Pancreas (tissue), 10 donors: Measurements from ENCODE around the gene RGS17. TPM values are rescaled to one million over a fixed set of nuclear protein-coding genes. Genes with fewer than 3 reads are reported as not detected.

Source experiments
- ATAC-seq, 4 donors: fragments of 200-7000 bp; cut with Tn5 transposase; one replicate each; pipeline versions ENCODE4 v1.8.0 to v1.9.1; 2020; ENCODE audit warnings: mild to moderate bottlenecking in 4 of 4, moderate library complexity in 4 of 4
- DNase-seq, 6 donors: peaks; one replicate each; pipeline ENCODE4 v3.0.0-alpha.2; 2020
- FAIRE-seq: peaks from 2 replicates; lab custom pipeline; 2012; peaks lifted over from hg19 to GRCh38; lab: Jason Lieb, UNC
- H3K27ac ChIP-seq, 4 donors: fragments of 200-600 bp; sonication (generic); 1 replicate in 3 of 4; 2 replicates in 1 of 4; pipeline versions ENCODE4 v1.5.0 to v1.8.0; 2020
- H3K27me3 ChIP-seq, 4 donors: fragments of 200-600 bp; one replicate each; pipeline ENCODE4 v1.8.0; 2021
- H3K36me3 ChIP-seq, 3 donors: fragments of 200-600 bp; sonication (generic) in 1 of 3; one replicate each; pipeline versions ENCODE4 v1.5.0 to v1.8.0; 2020 to 2021
- H3K4me1 ChIP-seq, 3 donors: fragments of 200-600 bp; one replicate each; pipeline ENCODE4 v1.8.0; 2021
- H3K4me3 ChIP-seq, 4 donors: fragments of 200-600 bp; sonication (generic) in 2 of 4; one replicate each; pipeline versions ENCODE4 v1.5.0 to v1.8.0; 2020 to 2021
- H3K9me3 ChIP-seq, 4 donors: fragments of 200-600 bp; one replicate each; pipeline ENCODE4 v1.8.0; 2021
- CTCF ChIP-seq, 4 donors: fragments of 200-600 bp; sonication (generic) in 3 of 4; IDR thresholded peaks; one replicate each; pipeline versions ENCODE4 v1.5.0 to v1.8.0; 2021; ENCODE audit warnings: antibody characterized with exemption in 4 of 4
- WGBS, 2 donors: extraction: QIAGEN DNeasy Blood & Tissue Kit; methylation state at CpG; one replicate each; pipeline ENCODE4 v1.1.7; 2013; 5-methylcytosine and 5-hydroxymethylcytosine counted together
- intact Hi-C, 3 donors: fragments of 100-400 bp; cut with DNase I; formaldehyde crosslinking; loops; one replicate each; pipeline versions ENCODE4 v1.11.1 to v1.14.2; 2022
- polyA plus RNA-seq, 2 donors: library from polyadenylated mRNA; stranded (reverse); fragments of 200-250 nt; gene quantifications; one replicate each; pipeline ENCODE4 v1.2.3, GENCODE V29; 2013
- total RNA-seq, 6 donors: library from RNA; stranded (reverse); fragmentation: NEBNext Ultra II Directional in 4 of 6; extraction: Animal tissue kit (Norgen Biotek cat#: 25700) in 4 of 6; gene quantifications; one replicate each; pipeline versions ENCODE4 v1.2.1 to v1.2.4, GENCODE V29; 2021 to 2023
- donor health status: healthy with polysubstance abuse.
- donor health status: DM: no; HTN: no; CAD: no; lungs with moderate emphysema.
- donor health status: DM: no; HTN: no; CAD: no.
- donor health status: control.
- donor health status: control.
- donor health status: Bipolar disorder and iron deficiency.
- donor health status: DM: yes; HTN: yes; CAD: no.
- donor health status: DM: no; HTN: no; CAD: no.
- donor health status: DM: no; HTN: no; CAD: no.
- donor health status: DM: yes; HTN: yes; CAD: no.

RGS17 gene
- total and polyA plus RNA-seq, 8 donors = 0.39 to 3.7 (median 1.1) TPM

- H3K27ac ChIP-seq = no peak overlapping the region
- TF ChIP-seq CTCF (IDR thresholded peaks at IDR 0.05) = no peak
- FAIRE-seq (no peak), DNase-seq (no peak), ATAC-seq (peak in 3 of 4 donors; percentile 44 to 81 (median 80))
- intact Hi-C loops = no loop called here
- 46 to 56% methylated on average over 9 of the region's 9 CpGs for WGBS, 2 donors
- H3K36me3 ChIP-seq = no peaks in the 10 kb centered on the region
- H3K4me3 ChIP-seq = no peak overlapping the region
- no peaks in the 10 kb centered on the region for H3K9me3 ChIP-seq
- H3K4me1 ChIP-seq = no peaks in the 10 kb centered on the region
- H3K27me3 ChIP-seq = no peaks in the 10 kb centered on the region
These were observed 36.2 kb upstream of the RGS17 start for GRCh38 chr6:153167061-153167891.

GRCh38 chr6:153162646-153163045 is 31.6 kb upstream of the RGS17 start:
- intact Hi-C loops = no loop called here

GRCh38 chr6:153162172-153162571 is 31.1 kb upstream of the RGS17 start:
- Histone ChIP-seq H3K36me3 (no peaks in the 10 kb centered on the region), H3K27ac (no peak overlapping the region), H3K4me3 (no peak overlapping the region), H3K9me3 (no peaks in the 10 kb centered on the region), H3K4me1 (no peaks in the 10 kb centered on the region), H3K27me3 (no peaks in the 10 kb centered on the region)
- 56 to 75% methylated on average over 4 of the region's 4 CpGs for WGBS, 2 donors
- TF ChIP-seq CTCF (IDR thresholded peaks at IDR 0.05) = no peak
- no peak for FAIRE-seq
- no peak for DNase-seq
- intact Hi-C loops = no loop called here
- no peak for ATAC-seq

More at GRCh38 chr6:153162646-153163045, 31.6 kb upstream of the RGS17 start:
- ATAC-seq = no peak
- Histone ChIP-seq H3K27ac (no peak overlapping the region), H3K4me1 (no peaks in the 10 kb centered on the region), H3K36me3 (no peaks in the 10 kb centered on the region), H3K27me3 (no peaks in the 10 kb centered on the region), H3K9me3 (no peaks in the 10 kb centered on the region), H3K4me3 (no peak overlapping the region)
- TF ChIP-seq CTCF (IDR thresholded peaks at IDR 0.05) = no peak
- DNase-seq = no peak
- 72 to 77% methylated on average over 2 of the region's 2 CpGs for WGBS, 2 donors
- FAIRE-seq = no peak

- Histone ChIP-seq H3K9me3 (no peaks in the 10 kb centered on the region), H3K36me3 (no peaks in the 10 kb centered on the region), H3K27me3 (no peaks in the 10 kb centered on the region), H3K4me3 (no peak overlapping the region), H3K4me1 (no peaks in the 10 kb centered on the region), H3K27ac (no peak overlapping the region)
- WGBS, 2 donors = 73 to 75% methylated on average over 2 of the region's 2 CpGs
- intact Hi-C loops = no loop called here
- FAIRE-seq (no peak), DNase-seq (no peak), ATAC-seq (no peak)
- TF ChIP-seq CTCF (IDR thresholded peaks at IDR 0.05) = no peak
These were observed 29.1 kb upstream of the RGS17 start for GRCh38 chr6:153160221-153160620.
